ENCODE results near the gene HCRTR2.

DNA sequence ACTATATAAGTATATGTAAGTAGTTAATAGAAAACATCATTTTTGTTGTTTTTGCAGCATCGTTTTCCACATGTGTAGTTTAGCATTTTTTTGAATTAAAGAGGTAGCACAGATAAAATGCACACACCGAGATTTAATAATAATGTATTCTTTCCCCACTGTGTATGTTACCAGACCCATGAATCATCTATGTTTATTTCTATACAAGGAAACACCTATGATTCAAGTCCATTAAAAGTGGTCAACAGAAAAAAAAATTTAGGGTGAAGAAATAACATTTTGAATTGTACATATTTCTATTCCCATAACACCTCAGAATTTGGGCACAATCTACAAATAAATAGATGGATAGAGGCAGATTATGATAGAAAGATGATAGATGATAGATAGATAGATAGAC is 31.7 kb upstream of the HCRTR2 start:
- no peak for TF ChIP-seq RAD21 (conservative IDR thresholded peaks at IDR 0.05 in 1 of 2, IDR thresholded peaks at IDR 0.05 in 1 of 2)
- TF ChIP-seq, protein P1, sequence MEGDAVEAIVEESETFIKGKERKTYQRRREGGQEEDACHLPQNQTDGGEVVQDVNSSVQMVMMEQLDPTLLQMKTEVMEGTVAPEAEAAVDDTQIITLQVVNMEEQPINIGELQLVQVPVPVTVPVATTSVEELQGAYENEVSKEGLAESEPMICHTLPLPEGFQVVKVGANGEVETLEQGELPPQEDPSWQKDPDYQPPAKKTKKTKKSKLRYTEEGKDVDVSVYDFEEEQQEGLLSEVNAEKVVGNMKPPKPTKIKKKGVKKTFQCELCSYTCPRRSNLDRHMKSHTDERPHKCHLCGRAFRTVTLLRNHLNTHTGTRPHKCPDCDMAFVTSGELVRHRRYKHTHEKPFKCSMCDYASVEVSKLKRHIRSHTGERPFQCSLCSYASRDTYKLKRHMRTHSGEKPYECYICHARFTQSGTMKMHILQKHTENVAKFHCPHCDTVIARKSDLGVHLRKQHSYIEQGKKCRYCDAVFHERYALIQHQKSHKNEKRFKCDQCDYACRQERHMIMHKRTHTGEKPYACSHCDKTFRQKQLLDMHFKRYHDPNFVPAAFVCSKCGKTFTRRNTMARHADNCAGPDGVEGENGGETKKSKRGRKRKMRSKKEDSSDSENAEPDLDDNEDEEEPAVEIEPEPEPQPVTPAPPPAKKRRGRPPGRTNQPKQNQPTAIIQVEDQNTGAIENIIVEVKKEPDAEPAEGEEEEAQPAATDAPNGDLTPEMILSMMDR (IDR thresholded peaks at IDR 0.05), result no peak
- TF ChIP-seq NPAS2 (CRISPR knock-in tag; IDR thresholded peaks at IDR 0.05; ENCODE audit: borderline replicate concordance), result no peak
- TF ChIP-seq SMC3 (IDR thresholded peaks at IDR 0.05), result no peak
- TF ChIP-seq POLR2A (IDR thresholded peaks at IDR 0.05; ENCODE audit: low read length), result no peak
